HG02852 (cell line): ENCODE measurements around the gene DYSF.

Source experiments
- ATAC-seq: cut with Tn5 transposase; IDR thresholded peaks from one replicate; pipeline ENCODE4 v1.9.1; 2021; ENCODE audit warnings: mild to moderate bottlenecking, moderate library complexity; ENCODE audit not compliant: unreplicated experiment

DYSF gene

GRCh38 chr2:71455741-71456569 is 2.6 kb downstream of the DYSF start:
- no peak for ATAC-seq

DNA sequence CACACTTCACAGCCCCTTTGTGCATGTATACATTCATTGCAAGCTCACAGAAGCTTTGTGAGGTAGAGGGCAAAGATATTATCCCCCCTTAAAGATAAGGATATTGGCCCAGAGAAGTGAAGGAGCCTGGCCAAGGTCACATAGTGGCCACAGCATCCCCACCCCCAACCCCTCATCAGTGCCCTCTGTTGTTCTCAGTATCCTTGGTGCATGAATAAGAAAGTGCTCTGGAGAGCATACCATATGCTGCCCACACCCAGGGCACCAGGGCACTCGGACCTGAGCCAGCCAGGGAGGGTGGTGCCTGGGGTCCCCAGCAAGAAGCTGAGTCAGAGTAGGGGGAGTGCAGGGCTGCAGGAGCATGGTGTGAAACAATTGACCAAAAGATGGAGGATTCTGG is 3.3 kb downstream of the DYSF start:
- no peak for ATAC-seq

DNA sequence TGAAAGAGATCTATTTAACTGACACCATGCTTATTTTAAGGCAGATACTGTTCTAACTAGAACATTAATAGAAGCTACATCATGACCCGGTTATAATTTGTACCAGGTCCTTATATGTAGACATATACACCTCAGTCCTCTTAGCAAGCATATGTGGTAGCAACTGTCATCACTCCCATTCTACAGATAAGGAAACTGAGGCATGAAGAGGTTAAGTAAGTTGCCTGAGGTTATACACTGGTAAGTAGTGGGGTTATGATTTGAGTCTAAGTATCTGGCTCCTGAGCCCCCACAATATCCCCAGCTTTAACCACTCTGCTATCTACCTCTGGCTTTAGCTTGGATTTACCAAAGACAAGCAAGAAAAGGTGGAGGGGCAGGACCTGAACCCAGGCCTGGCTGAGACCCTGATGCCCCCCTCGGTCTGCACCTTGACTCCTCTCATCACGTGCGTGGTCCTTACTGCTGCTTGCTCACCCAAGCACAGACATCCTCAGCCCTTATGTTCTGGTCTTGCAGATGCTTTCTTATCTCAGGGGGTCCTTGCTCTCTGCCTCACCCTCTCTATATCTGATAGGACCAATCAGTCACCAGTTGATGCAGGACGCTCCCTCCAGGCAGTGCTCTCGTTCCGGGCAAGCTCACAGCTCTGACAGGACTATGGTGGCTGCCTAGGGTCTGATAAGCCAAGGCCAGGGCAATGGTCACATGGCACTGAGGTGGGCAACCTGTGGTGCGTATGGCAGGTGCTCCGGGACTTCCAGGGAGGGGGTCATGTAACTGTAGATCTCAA is 4.0 kb downstream of the DYSF start:
- ATAC-seq = no peak

- ATAC-seq = no peak
These were observed 4.6 kb downstream of the DYSF start for GRCh38 chr2:71457923-71458322.

GRCh38 chr2:71458413-71459083 is 5.2 kb downstream of the DYSF start:
- ATAC-seq = no peak

DNA sequence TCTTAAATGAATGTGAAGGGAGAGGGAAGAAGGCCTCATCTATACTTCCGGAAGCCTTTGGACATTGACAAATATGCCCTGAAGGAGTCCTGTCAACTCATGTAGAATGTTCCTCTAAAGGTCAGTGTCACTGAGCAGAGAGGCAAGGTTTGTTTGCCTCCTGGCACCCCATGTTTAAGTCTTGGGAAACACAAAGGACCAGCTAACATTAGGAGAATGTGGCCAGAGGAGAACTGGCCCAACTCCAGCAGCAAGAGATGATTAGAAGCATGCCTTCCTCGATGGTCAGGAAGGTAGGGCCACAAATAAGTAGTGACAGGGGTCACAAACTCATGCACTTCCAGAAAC is 5.7 kb downstream of the DYSF start:
- ATAC-seq = no peak

- ATAC-seq = no peak
These were observed 6.7 kb downstream of the DYSF start for GRCh38 chr2:71460056-71460455.

DNA sequence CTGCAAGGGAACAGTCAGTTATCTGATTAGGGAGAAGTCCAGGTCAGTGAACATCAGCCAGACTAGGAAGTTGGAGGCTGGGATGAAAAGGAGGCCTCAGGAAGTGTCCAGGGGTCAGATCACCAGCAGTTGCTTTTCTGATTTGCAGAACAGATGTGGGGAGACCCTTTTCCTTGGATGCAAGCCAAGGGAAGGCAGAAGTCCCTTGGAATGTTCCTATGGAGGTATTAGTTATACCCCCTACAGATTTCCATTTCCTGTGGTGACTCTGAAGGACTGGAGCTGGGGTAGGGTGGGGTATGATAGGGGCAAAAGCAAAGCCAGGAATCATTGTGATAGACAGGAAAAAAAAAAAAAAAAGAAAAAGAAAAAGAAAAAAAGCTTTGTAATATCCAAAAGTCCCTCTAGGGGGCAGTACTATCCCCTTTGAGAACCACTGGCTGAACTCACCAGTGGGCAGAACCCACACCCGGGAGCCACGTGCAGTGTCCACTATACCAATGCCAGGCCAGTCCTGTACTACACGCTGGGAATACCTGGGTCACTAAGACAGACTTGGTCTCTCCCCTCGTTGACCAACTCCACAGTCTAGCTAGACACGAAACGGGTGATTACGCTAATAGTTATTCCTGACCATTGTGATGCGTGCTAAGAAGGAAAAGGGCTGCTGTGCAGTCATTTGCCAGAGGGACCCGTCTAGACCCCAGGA is 7.4 kb downstream of the DYSF start:
- no peak for ATAC-seq

- no peak for ATAC-seq
These were observed 7.9 kb downstream of the DYSF start for GRCh38 chr2:71461304-71461671.

GRCh38 chr2:71462056-71462605 is 8.8 kb downstream of the DYSF start:
- ATAC-seq = no peak

DNA sequence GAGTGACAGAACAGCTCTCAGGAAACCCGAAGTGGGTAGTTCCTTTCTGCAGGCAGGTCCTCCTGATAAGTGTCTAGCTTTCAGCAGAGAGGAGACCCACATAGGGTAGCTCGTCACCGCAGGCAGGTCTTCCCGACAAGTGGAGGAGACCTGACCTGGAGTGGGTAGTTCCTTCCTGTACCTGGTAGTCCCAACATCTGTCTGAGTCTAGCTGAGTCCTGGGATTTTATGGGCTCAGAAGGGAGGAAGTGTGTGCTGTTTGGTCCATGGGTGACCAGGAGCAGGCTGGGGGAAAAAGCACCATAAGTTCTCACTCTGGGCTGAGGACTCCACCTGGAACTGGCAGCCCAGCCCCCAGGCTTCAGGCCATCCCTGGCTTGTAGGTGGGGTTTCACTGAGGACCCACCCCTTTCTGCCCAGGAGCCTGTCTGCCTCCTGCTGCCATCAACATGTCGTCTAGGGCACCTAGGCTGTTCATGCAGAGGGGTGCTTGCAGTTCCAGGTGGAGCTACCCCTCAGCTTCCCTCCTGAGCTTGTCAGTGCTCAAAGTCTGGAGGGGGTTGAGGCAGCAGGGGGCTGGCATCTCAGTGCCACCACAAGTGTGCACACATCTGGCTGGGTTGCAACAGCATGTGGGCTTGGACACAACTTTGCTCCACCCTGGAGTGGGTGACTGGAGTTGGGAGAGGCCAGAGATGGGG is 9.4 kb downstream of the DYSF start:
- ATAC-seq = no peak

GRCh38 chr2:71463342-71463654 is 9.9 kb downstream of the DYSF start:
- no peak for ATAC-seq

DNA sequence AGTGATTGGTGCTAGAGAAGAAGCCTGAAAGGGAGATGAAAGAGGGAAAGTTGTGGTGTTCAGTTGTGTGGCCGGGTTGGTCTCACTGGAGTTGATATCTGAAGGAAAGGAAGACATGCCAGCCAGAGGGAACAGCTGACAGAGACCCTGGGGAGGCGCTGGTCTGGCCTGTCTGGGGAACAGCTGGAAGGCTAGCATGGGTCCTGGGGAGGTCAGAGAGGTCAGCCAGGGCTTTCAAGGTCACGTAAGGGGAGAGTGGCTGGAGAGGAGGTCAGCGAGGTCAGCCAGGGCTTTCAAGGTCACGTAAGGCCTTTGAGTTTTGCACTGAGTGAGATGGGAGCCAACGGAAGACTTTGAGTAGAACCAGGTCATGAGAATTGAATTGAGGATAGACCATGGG is 11.0 kb downstream of the DYSF start:
- no peak for ATAC-seq

- ATAC-seq = no peak
These were observed 12.0 kb downstream of the DYSF start for GRCh38 chr2:71465356-71465755.

DNA sequence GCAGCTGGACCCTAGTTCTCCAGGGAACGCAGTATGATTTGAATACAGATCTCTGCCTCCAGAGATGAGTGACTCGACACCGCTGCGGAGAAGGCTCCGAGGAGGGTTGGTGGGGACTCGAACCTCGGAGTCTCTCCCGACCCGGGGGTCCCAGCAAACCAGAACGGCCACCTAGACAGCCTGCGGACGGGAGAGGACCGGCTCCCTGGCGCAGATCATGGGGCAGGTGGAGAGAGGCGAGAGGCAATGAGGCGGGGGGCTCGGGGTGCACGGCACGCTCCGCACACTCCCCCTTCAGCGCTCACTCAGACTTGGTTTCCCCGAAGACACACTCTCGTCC is 12.6 kb downstream of the DYSF start:
- ATAC-seq = no peak

DNA sequence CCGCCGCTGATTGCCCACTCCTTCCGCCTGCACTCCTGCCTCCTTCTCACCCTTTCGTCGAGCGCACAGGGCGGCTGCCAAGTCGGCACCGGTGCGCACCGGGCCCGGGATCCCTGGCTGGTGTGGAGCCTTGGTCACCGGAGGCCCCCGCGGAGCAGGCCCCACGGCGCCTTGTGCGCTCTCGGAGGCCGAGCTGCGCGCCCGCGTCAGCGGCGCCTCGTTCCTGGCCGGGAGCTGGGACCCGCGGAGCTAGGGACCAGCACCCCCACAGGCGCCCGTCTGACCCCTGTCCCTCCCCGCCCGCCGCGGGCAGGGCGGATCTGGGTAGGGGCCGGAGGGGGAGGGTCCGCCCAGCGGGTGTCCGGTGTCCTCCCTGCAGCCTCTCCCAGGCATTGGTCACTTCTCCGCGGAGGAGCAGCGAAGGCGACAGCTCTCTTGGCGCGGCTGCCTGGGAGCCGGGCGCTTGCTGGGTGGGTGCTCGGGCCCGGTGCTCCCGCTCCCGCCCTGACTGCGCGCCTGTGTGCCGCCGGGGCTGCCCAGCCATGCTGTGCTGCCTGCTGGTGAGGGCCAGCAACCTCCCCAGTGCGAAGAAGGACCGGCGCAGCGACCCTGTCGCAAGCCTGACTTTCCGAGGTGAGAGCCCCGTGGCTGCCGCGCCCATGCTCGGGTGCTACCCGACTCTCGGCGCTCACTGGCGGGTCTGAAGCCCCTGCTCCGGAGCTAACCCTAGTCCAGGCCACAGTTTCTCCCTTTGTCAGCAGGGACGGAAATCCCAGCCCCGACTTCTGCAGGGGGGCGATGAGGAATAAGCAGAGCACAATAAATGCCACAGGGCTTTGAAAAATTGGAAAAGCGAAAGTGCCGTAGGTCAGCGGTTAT is 13.2 kb downstream of the DYSF start:
- no peak for ATAC-seq

DNA sequence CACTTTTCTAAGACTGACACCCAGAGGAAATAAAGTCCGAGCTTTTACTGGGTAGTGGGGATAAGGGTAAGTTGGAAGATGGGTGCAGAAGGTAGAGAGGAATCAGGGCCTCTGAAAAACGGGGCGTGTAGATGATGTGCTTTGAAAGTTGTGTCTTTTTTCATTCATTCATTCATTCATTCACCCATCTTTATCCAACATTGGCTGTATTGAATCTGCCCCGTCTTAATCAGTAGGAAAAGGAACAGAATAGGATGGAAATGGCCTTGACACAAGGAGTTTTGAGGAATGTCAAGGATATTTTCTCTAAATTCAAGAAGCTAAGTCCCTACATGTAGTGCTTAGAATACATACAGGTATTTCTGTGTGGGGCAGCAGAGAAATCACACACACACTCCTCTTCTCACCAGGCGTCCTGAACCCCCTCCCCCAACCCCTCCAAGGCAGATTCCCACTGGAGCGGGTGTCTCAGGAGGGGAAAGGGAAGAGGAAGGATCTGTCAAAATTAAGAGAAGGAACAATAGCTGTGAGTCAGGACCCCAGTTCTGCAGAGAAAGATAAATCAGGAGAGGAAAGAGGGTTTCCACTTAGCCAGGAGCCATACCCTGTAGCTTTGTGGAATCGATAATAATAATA is 13.9 kb downstream of the DYSF start:
- no peak for ATAC-seq

- ATAC-seq = no peak
These were observed 15.1 kb downstream of the DYSF start for GRCh38 chr2:71468279-71469015.
